ENCODE results near the gene VHLL.

GRCh38 chr1:156286061-156286460 is 13.0 kb downstream of the VHLL start:
- TF ChIP-seq, protein P1, sequence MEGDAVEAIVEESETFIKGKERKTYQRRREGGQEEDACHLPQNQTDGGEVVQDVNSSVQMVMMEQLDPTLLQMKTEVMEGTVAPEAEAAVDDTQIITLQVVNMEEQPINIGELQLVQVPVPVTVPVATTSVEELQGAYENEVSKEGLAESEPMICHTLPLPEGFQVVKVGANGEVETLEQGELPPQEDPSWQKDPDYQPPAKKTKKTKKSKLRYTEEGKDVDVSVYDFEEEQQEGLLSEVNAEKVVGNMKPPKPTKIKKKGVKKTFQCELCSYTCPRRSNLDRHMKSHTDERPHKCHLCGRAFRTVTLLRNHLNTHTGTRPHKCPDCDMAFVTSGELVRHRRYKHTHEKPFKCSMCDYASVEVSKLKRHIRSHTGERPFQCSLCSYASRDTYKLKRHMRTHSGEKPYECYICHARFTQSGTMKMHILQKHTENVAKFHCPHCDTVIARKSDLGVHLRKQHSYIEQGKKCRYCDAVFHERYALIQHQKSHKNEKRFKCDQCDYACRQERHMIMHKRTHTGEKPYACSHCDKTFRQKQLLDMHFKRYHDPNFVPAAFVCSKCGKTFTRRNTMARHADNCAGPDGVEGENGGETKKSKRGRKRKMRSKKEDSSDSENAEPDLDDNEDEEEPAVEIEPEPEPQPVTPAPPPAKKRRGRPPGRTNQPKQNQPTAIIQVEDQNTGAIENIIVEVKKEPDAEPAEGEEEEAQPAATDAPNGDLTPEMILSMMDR (IDR thresholded peaks at IDR 0.05) = no peak
- TF ChIP-seq POLR2A (IDR thresholded peaks at IDR 0.05) = no peak

All from lower leg skin (tissue), 3 donors.